AG04449 (cell line): Measurements from ENCODE around the gene UBL7.

ENCODE experiments used
- CTCF ChIA-PET: fragments of 350-600 bp; formaldehyde crosslinking; extraction: SDS; loops from one replicate; lab custom pipeline; 2021; ENCODE audit warnings: antibody characterized with exemption; lab: Yijun Ruan, JAX
- POLR2A ChIA-PET: fragments of 400-600, 350-600 bp; formaldehyde crosslinking; extraction: SDS; loops from one replicate; lab custom pipeline; 2020; ENCODE audit warnings: antibody characterized with exemption, inconsistent platforms; lab: Yijun Ruan, JAX
- DNase-seq: peaks from one replicate; pipeline ENCODE4 v3.0.0-alpha.2; 2010; ENCODE audit warnings: low read depth, low spot score
- H3K4me3 ChIP-seq: 2 replicates; pipeline ENCODE4 v1.5.1; 2011; ENCODE audit warnings: low read depth, mild to moderate bottlenecking, control low read depth, low read length
- TF ChIP-seq, protein P1 (sequence below): IDR thresholded peaks from one replicate; pipeline ENCODE4 v1.5.1; 2011; ENCODE audit warnings: mild to moderate bottlenecking, moderate library complexity, low read length, control low read depth, inconsistent platforms; ENCODE audit not compliant: insufficient read depth; ENCODE audit errors: missing control alignments

UBL7 gene

DNA sequence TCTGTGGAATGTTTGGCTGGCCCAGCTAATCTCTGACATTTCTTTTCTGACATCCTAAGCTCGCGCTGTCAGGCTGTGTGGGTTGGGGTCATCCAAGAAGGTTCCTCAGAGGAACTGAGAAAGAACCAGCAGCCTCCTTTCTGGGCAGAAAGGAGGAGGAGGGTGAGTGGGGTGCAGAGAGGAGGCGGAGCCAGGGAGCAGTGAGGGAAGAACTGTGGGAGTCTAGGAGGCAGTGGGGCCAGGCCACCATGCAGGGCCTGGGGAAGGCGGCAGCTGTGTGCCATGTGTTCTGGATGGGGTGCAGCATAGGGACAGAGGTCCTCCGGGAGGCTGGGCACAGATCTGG, 32.5 kb downstream of the UBL7 start:
- CTCF ChIA-PET = interaction anchor here (1.6 to 40.9 kb wide), 3 partner anchors 11 to 46 kb away, joined by 4 to 1700 read pairs (median 42); partner anchors contain the start of gene CYP11A1
- no peak overlapping the region for H3K4me3 ChIP-seq
- TF ChIP-seq, protein P1, sequence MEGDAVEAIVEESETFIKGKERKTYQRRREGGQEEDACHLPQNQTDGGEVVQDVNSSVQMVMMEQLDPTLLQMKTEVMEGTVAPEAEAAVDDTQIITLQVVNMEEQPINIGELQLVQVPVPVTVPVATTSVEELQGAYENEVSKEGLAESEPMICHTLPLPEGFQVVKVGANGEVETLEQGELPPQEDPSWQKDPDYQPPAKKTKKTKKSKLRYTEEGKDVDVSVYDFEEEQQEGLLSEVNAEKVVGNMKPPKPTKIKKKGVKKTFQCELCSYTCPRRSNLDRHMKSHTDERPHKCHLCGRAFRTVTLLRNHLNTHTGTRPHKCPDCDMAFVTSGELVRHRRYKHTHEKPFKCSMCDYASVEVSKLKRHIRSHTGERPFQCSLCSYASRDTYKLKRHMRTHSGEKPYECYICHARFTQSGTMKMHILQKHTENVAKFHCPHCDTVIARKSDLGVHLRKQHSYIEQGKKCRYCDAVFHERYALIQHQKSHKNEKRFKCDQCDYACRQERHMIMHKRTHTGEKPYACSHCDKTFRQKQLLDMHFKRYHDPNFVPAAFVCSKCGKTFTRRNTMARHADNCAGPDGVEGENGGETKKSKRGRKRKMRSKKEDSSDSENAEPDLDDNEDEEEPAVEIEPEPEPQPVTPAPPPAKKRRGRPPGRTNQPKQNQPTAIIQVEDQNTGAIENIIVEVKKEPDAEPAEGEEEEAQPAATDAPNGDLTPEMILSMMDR = no peak
- POLR2A ChIA-PET = no interaction called here
- no peak for DNase-seq

DNA sequence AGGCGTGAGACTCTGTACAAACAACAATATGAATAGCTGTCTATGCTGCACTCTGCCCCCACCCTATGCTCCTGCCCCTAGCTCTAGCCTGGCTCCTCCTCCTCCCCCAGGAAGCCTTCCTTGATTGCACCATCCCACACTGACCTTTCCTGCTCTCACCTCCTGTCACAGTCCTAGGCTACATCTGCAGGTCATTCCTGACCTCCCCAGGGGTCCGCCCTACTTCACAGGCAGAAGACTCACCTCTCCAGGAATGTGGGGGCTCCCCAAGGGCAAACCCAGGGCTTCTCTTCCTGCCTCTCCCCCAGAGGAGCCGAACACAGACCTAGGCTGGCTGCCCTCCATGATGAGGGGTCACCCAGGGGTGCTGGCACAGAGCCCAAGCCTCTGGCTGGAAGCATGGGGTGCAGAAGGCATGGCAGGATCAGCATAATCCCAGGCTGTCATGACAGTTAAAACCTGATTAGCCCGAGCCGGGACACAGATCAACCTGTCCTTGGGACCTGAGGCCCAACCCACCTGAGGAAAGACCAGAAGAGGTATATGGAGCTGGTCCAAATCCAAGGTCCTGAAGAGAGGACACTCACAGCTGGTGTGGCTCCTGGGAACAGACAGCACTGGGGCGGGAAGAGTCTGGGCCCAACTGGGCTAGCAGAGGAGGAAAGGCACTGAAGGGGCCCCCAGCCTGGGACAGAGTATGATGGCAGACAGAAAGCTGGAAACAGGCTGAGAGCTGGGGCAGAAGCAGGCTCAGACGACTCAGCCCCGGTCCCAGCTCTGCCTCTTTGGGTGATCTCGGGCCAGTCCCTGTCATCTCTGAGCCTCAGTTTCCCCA, 33.1 kb downstream of the UBL7 start:
- no peak for DNase-seq
- POLR2A ChIA-PET = interaction anchor here (0.7 kb wide), 1 partner anchor 26 kb away, joined by 4 read pairs; no protein-coding TSS in a partner anchor
- TF ChIP-seq, protein P1 = no peak
- CTCF ChIA-PET = interaction anchor here (0.9 to 40.9 kb wide), 4 partner anchors 9 to 46 kb away, joined by 3 to 1700 read pairs (median 26); partner anchors contain the start of gene CYP11A1
- no peak overlapping the region for H3K4me3 ChIP-seq

DNA sequence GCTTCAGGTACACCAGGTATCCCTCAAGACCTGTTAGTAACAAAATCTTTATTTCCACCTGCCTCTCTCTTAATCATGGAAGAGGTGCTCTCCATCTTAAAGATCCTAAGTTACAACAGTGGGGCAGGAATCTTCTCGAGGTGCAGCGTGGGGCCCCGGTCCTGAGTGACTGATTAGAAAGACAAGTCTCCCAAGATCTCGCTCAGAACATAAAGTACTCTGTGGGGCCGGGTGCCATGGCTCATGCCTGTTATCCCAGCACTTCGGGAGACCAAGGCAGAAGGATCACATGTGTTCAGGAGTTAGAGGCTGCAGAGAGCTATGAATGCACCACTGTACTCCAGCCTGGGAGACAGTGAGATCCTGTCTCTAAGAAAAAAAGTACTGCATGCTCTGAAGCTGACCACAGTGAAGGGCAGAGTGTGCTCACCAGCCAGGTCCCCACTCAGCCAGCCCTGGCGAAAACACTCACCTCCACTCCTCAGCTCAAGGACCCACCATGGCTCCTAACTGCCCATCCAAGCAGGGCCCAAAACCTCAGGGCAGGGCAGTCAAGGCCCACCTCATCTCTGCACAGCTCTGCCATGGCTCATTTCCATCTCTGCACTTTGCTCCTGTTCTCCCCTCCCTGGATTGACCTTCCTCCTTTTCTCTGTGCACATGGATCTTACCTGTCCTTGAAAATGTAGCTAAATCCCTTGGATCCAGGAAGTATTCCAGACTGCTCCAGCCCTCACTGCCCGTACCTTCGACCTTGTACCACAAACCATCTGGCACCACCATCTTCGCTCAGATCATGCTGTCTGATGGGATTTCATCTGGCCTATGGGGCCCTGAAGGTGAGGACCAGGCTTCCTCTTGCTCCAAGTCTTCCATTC, 34.3 kb downstream of the UBL7 start:
- TF ChIP-seq, protein P1 = no peak
- CTCF ChIA-PET = interaction anchor here (0.9 to 40.9 kb wide), 4 partner anchors 10 to 45 kb away, joined by 3 to 1700 read pairs (median 26); partner anchors contain the start of gene CYP11A1
- POLR2A ChIA-PET = interaction anchor here (0.7 kb wide), 1 partner anchor 25 kb away, joined by 4 read pairs; no protein-coding TSS in a partner anchor
- DNase-seq = no peak
- no peak overlapping the region for H3K4me3 ChIP-seq

GRCh38 chr15:74425630-74426029, 35.3 kb downstream of the UBL7 start:
- no peak overlapping the region for H3K4me3 ChIP-seq
- POLR2A ChIA-PET = no interaction called here
- CTCF ChIA-PET = interaction anchor here (1.0 to 40.9 kb wide), 3 partner anchors 14 to 206 kb away, joined by 3 to 1700 read pairs (median 6); partner anchors contain the start of gene CYP11A1
- DNase-seq = no peak
- TF ChIP-seq, protein P1 = no peak

DNA sequence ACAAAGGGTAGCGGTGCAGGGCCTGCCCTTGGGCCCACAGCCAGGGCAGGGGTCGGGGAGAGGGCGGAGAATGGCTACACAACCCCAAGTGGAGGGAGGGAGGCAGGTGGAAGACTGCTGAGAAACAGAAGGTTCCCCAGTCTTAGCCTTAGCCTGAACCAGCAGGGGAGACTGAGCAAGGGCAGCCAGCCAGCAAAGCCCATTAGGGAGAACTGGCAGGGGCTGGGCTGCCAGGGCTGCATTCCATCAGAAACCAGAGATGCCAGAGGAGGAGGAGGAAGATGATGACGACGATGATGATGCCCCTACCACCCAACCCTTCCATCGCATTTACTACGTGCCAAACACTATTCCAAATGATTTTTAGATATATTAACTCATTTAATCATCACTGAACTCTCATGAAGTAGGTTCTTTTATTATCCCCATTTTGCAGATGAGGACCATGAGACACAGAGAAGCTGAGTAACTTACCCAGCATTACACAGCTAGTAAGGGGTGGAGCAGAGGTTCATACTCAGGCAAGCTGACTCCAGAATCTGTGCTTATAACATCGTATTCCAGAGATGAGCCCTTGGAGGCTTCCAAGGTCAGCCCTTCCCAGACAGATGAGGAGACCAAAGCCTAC, 35.9 kb downstream of the UBL7 start:
- no peak overlapping the region for H3K4me3 ChIP-seq
- TF ChIP-seq, protein P1 = no peak
- POLR2A ChIA-PET = no interaction called here
- no peak for DNase-seq
- CTCF ChIA-PET = interaction anchor here (1.0 to 40.9 kb wide), 3 partner anchors 14 to 207 kb away, joined by 3 to 1700 read pairs (median 6); partner anchors contain the start of gene CYP11A1
